Measurements from ENCODE around the gene AZU1. TPM values are rescaled to one million over a fixed set of nuclear protein-coding genes. Genes with fewer than 3 reads are reported as not detected.
"Not testable (repeated sequence)": the region's sequence is repeated elsewhere in the genome, so short reads cannot be mapped to it uniquely, and the experiment has no call there.

The AZU1 gene
- total RNA-seq, 1 donor from 2014 or later = not detected

GRCh38 chr19:848386-848921 lies 20.8 kb downstream of the AZU1 start:
- no peak for DNase-seq (ENCODE audit: low read depth)
- TF ChIP-seq, protein P1, sequence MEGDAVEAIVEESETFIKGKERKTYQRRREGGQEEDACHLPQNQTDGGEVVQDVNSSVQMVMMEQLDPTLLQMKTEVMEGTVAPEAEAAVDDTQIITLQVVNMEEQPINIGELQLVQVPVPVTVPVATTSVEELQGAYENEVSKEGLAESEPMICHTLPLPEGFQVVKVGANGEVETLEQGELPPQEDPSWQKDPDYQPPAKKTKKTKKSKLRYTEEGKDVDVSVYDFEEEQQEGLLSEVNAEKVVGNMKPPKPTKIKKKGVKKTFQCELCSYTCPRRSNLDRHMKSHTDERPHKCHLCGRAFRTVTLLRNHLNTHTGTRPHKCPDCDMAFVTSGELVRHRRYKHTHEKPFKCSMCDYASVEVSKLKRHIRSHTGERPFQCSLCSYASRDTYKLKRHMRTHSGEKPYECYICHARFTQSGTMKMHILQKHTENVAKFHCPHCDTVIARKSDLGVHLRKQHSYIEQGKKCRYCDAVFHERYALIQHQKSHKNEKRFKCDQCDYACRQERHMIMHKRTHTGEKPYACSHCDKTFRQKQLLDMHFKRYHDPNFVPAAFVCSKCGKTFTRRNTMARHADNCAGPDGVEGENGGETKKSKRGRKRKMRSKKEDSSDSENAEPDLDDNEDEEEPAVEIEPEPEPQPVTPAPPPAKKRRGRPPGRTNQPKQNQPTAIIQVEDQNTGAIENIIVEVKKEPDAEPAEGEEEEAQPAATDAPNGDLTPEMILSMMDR (conservative IDR thresholded peaks at IDR 0.05; ENCODE audit: low read depth, low read length) = no peak
- H3K4me3 ChIP-seq (ENCODE audit: low read depth, low read length) = no peak overlapping the region

DNA sequence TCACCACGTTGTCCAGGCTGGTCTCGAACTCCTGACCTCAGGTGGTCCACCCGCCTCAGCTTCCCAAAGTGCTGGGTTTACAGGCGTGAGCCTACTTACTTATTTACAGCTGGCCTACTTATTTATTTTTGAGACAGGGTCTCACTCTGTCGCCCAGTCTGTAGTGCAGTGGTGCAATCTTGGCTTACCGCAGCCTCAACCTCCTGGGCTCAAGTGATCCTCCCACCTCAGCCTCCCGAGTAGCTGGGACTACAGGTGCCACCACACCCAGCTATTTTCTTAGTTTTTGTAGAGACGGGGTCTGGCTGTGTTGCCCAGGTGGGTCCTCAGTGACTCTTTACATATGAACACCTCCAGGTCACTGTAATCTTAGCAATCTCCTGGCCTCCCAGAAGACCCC lies 21.6 kb downstream of the AZU1 start:
- not testable (repeated sequence) for DNase-seq (ENCODE audit: low read depth); H3K4me3 ChIP-seq (ENCODE audit: low read depth, low read length)

GRCh38 chr19:850221-850978 lies 22.8 kb downstream of the AZU1 start:
- no peak overlapping the region for H3K4me3 ChIP-seq (ENCODE audit: low read depth, low read length)
- TF ChIP-seq, protein P1 (conservative IDR thresholded peaks at IDR 0.05; ENCODE audit: low read depth, low read length) = no peak
- DNase-seq (ENCODE audit: low read depth) = no peak

DNA sequence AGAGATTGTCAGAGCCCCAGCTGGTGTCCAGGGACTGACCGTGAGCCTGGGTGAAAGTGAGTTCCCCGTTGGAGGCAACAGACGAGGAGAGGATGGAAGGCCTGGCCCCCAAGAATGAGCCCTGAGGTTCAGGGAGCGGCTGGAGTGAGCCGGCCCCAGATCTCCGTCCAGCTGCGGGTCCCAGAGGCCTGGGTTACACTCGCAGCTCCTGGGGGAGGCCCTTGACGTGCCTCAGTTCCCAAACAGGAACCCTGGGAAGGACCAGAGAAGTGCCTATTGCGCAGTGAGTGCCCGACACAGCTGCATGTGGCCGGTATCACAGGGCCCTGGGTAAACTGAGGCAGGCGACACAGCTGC lies 23.3 kb downstream of the AZU1 start:
- H3K4me3 ChIP-seq (ENCODE audit: low read depth, low read length) = no peak overlapping the region
- TF ChIP-seq, protein P1 (conservative IDR thresholded peaks at IDR 0.05; ENCODE audit: low read depth, low read length) = no peak
- DNase-seq (ENCODE audit: low read depth) = no peak

GRCh38 chr19:852136-853013 lies 24.7 kb downstream of the AZU1 start, which contains the start of gene ELANE:
ELANE (plus strand) TSS chr19:852303; CDS start chr19:852329, 26 bp downstream.
- TF ChIP-seq, protein P1 (conservative IDR thresholded peaks at IDR 0.05; ENCODE audit: low read depth, low read length) = no peak
- no peak for DNase-seq (ENCODE audit: low read depth)
- H3K4me3 ChIP-seq (ENCODE audit: low read depth, low read length) = no peak within 1 kb of the TSS

GRCh38 chr19:853014-853585 lies 25.5 kb downstream of the AZU1 start:
- no peak overlapping the region for H3K4me3 ChIP-seq (ENCODE audit: low read depth, low read length)
- TF ChIP-seq, protein P1 (conservative IDR thresholded peaks at IDR 0.05; ENCODE audit: low read depth, low read length) = no peak
- DNase-seq (ENCODE audit: low read depth) = no peak

DNA sequence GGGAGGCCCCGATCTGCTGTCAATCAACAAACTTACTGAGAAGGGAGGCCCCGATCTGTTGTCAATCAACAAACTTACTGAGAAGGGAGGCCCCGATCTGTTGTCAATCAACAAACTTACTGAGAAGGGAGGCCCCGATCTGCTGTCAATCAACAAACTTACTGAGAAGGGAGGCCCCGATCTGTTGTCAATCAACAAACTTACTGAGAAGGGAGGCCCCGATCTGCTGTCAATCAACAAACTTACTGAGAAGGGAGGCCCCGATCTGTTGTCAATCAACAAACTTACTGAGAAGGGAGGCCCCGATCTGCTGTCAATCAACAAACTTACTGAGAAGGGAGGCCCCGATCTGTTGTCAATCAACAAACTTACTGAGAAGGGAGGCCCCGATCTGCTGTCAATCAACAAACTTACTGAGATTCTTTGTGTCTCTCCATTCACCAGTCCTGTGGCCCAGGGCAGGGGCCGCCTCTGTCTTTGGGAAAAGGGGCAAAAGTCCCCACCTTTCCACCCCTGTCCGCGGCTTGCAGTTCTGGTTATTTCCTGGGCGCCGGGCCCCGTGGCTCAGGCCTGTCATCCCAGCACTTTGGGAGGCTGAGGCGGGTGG lies 26.1 kb downstream of the AZU1 start:
- H3K4me3 ChIP-seq (ENCODE audit: low read depth, low read length); DNase-seq (ENCODE audit: low read depth): not testable (repeated sequence)

Data from epithelial cell of proximal tubule (primary cell).